Cerebellar cortex (tissue), 1 donor: ENCODE measurements around the gene MYH14.
"Not testable (repeated sequence)": the region's sequence is repeated elsewhere in the genome, so short reads cannot be mapped to it uniquely, and the experiment has no call there.

Experiments used
- DNase-seq: peaks from one replicate; pipeline ENCODE4 v3.0.0-alpha.2; 2015; ENCODE audit warnings: low spot score

MYH14 gene

GRCh38 chr19:50332244-50333038 is 129.0 kb downstream of the MYH14 start:
- peak; percentile 79 for DNase-seq

- DNase-seq: peak; percentile 98
Observed at GRCh38 chr19:50333235-50333736, 129.9 kb downstream of the MYH14 start.

- DNase-seq: no peak
Observed at GRCh38 chr19:50333737-50334617, 130.6 kb downstream of the MYH14 start.

- DNase-seq: no peak
Observed at GRCh38 chr19:50334741-50335421, 131.5 kb downstream of the MYH14 start.

- DNase-seq: not testable (repeated sequence)
Observed at GRCh38 chr19:50337031-50337430, 133.6 kb downstream of the MYH14 start.

- no peak for DNase-seq
Observed at GRCh38 chr19:50340331-50340730, 136.9 kb downstream of the MYH14 start.

- DNase-seq: no peak
Observed at GRCh38 chr19:50341091-50341564, 137.7 kb downstream of the MYH14 start.

GRCh38 chr19:50344661-50345318 is 141.4 kb downstream of the MYH14 start:
- no peak for DNase-seq

GRCh38 chr19:50347089-50347581 is 143.7 kb downstream of the MYH14 start:
- DNase-seq: not testable (repeated sequence)

- DNase-seq: no peak
Observed at GRCh38 chr19:50349277-50350057, 146.0 kb downstream of the MYH14 start.

GRCh38 chr19:50352242-50352641 is 148.8 kb downstream of the MYH14 start:
- no peak for DNase-seq

GRCh38 chr19:50353487-50353880 is 150.1 kb downstream of the MYH14 start:
- DNase-seq: not testable (repeated sequence)

GRCh38 chr19:50356691-50357177 is 153.3 kb downstream of the MYH14 start:
- no peak for DNase-seq

GRCh38 chr19:50357178-50358100 is 154.0 kb downstream of the MYH14 start:
- peak; percentile 86 for DNase-seq

- DNase-seq: peak; percentile 53
Observed at GRCh38 chr19:50358483-50359327, 155.3 kb downstream of the MYH14 start.

GRCh38 chr19:50359328-50359818 is 156.0 kb downstream of the MYH14 start:
- no peak for DNase-seq
